ENCODE data around the gene ST8SIA1. TPM values are rescaled to one million over a fixed set of nuclear protein-coding genes. Genes with fewer than 3 reads are reported as not detected.
A peak's percentile ranks its signal among the peaks of the same experiment; 100 is the strongest.

The ST8SIA1 gene
- total and polyA plus RNA-seq, 10 donors = 1.7 to 12.2 (median 5.0) TPM

- H3K27me3 ChIP-seq (replicated peaks in 1 of 7) = peaks cover 0 to 55% (median 35%) of the 10 kb centered on the region in 7 donors
- TF ChIP-seq POLR2AphosphoS5 (IDR thresholded peaks at IDR 0.05) (no peak), POLR2A (IDR thresholded peaks at IDR 0.05) (no peak), CTCF (IDR thresholded peaks at IDR 0.05 in 8 of 11, conservative IDR thresholded peaks at IDR 0.05 in 3 of 11) (no peak)
- no peaks in the 10 kb centered on the region for H3K9me3 ChIP-seq
- peak overlapping the region in 1 of 8 donors; percentile 75 for H3K4me3 ChIP-seq
- peaks cover 5 to 37% (median 21%) of the 10 kb centered on the region in 6 donors for H3K4me1 ChIP-seq
- no peak overlapping the region for H3K27ac ChIP-seq
- DNase-seq = no peak
- intact Hi-C loops (cut with DNase I; ENCODE audit: low total_unique reads) = no loop called here
- no peaks in the 10 kb centered on the region for H3K36me3 ChIP-seq
Observed at GRCh38 chr12:22332202-22332601, 2.3 kb downstream of the ST8SIA1 start.

DNA sequence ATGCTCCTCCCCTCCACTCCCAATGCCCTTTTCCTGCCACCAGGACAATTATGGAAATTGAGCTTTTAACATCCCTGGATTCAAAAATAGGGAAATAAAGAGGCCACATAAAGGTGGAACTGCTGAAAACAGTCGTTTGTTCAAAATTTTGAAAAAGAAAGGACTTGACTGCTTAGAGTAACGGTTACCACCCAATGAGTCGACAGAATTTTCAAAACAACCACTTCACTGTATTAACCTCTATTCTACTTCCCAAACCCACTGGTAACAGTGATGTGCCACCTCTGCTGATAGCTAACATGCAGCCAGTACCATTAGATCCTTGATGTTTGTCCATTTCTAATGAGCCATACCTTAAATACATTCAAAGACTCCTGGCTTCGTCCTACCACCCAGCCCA is 4.9 kb downstream of the ST8SIA1 start:
- Histone ChIP-seq H3K9me3 (no peaks in the 10 kb centered on the region), H3K4me3 (no peak overlapping the region), H3K27me3 (replicated peaks in 1 of 7) (peaks cover 0 to 30% (median 19%) of the 10 kb centered on the region in 7 donors), H3K36me3 (no peaks in the 10 kb centered on the region), H3K27ac (no peak overlapping the region), H3K4me1 (peaks cover 5 to 24% (median 12%) of the 10 kb centered on the region in 6 donors)
- 45 to 59% (median 54%) methylated on average over 4 of the region's 4 CpGs for WGBS, 5 donors
- intact Hi-C loops (cut with DNase I; ENCODE audit: low total_unique reads) = no loop called here
- no peak for TF ChIP-seq POLR2AphosphoS5 (IDR thresholded peaks at IDR 0.05)
- TF ChIP-seq POLR2A (IDR thresholded peaks at IDR 0.05) = no peak
- TF ChIP-seq CTCF (IDR thresholded peaks at IDR 0.05 in 8 of 11, conservative IDR thresholded peaks at IDR 0.05 in 3 of 11) = no peak
- DNase-seq = no peak

- intact Hi-C loops (cut with DNase I; ENCODE audit: low total_unique reads) = no loop called here
- WGBS, 5 donors = 38 to 52% (median 48%) methylated on average over 4 of the region's 4 CpGs
Observed at GRCh38 chr12:22325218-22325617, 9.3 kb downstream of the ST8SIA1 start.

GRCh38 chr12:22322091-22322490 is 12.4 kb downstream of the ST8SIA1 start:
- WGBS, 5 donors = 88 to 92% (median 90%) methylated on average over 6 of the region's 6 CpGs
- no peak for TF ChIP-seq CTCF (IDR thresholded peaks at IDR 0.05 in 8 of 11, conservative IDR thresholded peaks at IDR 0.05 in 3 of 11)
- TF ChIP-seq POLR2A (IDR thresholded peaks at IDR 0.05) = no peak
- no peak for TF ChIP-seq POLR2AphosphoS5 (IDR thresholded peaks at IDR 0.05)
- no peak overlapping the region for H3K27ac ChIP-seq
- no peaks in the 10 kb centered on the region for H3K9me3 ChIP-seq
- no peaks in the 10 kb centered on the region for H3K27me3 ChIP-seq (replicated peaks in 1 of 7)
- H3K4me1 ChIP-seq = peaks cover 0 to 10% (median 1%) of the 10 kb centered on the region in 6 donors
- no peaks in the 10 kb centered on the region for H3K36me3 ChIP-seq
- no peak overlapping the region for H3K4me3 ChIP-seq
- intact Hi-C loops (cut with DNase I; ENCODE audit: low total_unique reads) = no loop called here
- no peak for DNase-seq

More at GRCh38 chr12:22325218-22325617, 9.3 kb downstream of the ST8SIA1 start:
- H3K4me1 ChIP-seq = peaks cover 0 to 10% (median 1%) of the 10 kb centered on the region in 6 donors
- H3K36me3 ChIP-seq = no peaks in the 10 kb centered on the region
- TF ChIP-seq CTCF (IDR thresholded peaks at IDR 0.05 in 8 of 11, conservative IDR thresholded peaks at IDR 0.05 in 3 of 11) (no peak), POLR2AphosphoS5 (IDR thresholded peaks at IDR 0.05) (no peak), POLR2A (IDR thresholded peaks at IDR 0.05) (no peak)
- no peak for DNase-seq
- no peaks in the 10 kb centered on the region for H3K27me3 ChIP-seq (replicated peaks in 1 of 7)
- no peak overlapping the region for H3K4me3 ChIP-seq
- H3K9me3 ChIP-seq = no peaks in the 10 kb centered on the region
- no peak overlapping the region for H3K27ac ChIP-seq
